CD4-positive, alpha-beta T cell (primary cell): ENCODE measurements around the gene SLC9A5. TPM values are rescaled to one million over a fixed set of nuclear protein-coding genes. Genes with fewer than 3 reads are reported as not detected.

ENCODE experiments used
- ATAC-seq: fragments of 200-7000 bp; cut with Tn5 transposase; one replicate; pipeline ENCODE4 v1.10.0; 2022; ENCODE audit warnings: mild to moderate bottlenecking; ENCODE audit not compliant: poor library complexity
- CTCF ChIA-PET: fragments of 350-600 bp; sonication (Branson Sonifier 250); formaldehyde crosslinking; loops from one replicate; lab custom pipeline; 2021; ENCODE audit warnings: antibody characterized with exemption, inconsistent platforms; lab: Charles Lee
- POLR2A ChIA-PET: fragments of 350-600 bp; sonication (Branson Sonifier 250); formaldehyde crosslinking; loops from one replicate; lab custom pipeline; 2021; ENCODE audit warnings: antibody characterized with exemption, inconsistent platforms; lab: Charles Lee
- DNase-seq, 14 experiments: peaks; one replicate each; pipeline ENCODE4 v3.0.0-alpha.2; 2013 to 2020; ENCODE audit warnings: mixed read lengths in 2 of 14
- H3K27ac ChIP-seq, 2 donors: one replicate each; pipeline versions ENCODE4 v1.5.1 to v1.7.0; 2013; ENCODE audit warnings: low read length in 2 of 2, low read depth in 1 of 2, mild to moderate bottlenecking in 1 of 2
- H3K27me3 ChIP-seq, 2 experiments: 1 replicate in 1 of 2; 2 replicates in 1 of 2; pipeline versions ENCODE4 v1.6.1 to v1.7.0; 2013; ENCODE audit warnings: low read length in 2 of 2, control low read depth in 1 of 2, mild to moderate bottlenecking in 1 of 2, moderate library complexity in 1 of 2; ENCODE audit not compliant: insufficient read depth in 2 of 2, control insufficient read depth in 1 of 2
- H3K36me3 ChIP-seq: one replicate; pipeline ENCODE4 v1.6.1; 2013; ENCODE audit warnings: low read length, control low read depth; ENCODE audit not compliant: insufficient read depth
- H3K4me1 ChIP-seq: one replicate; pipeline ENCODE4 v1.6.1; 2013; ENCODE audit warnings: low read length, control low read depth; ENCODE audit not compliant: insufficient read depth
- H3K4me3 ChIP-seq: one replicate; pipeline ENCODE4 v1.5.1; 2013; ENCODE audit warnings: mild to moderate bottlenecking, low read length, moderate library complexity
- H3K9me3 ChIP-seq, 2 experiments: 1 replicate in 1 of 2; 2 replicates in 1 of 2; pipeline versions ENCODE4 v1.6.1 to v1.7.0; 2013; ENCODE audit warnings: low read length in 2 of 2, mild to moderate bottlenecking in 2 of 2, control low read depth in 1 of 2, moderate library complexity in 1 of 2; ENCODE audit not compliant: control insufficient read depth in 1 of 2, insufficient read depth in 1 of 2
- H3K27ac Mint-ChIP-seq: one replicate; pipeline ENCODE4 v1.8.0; 2020; ENCODE audit warnings: mixed read lengths
- H3K27me3 Mint-ChIP-seq: one replicate; pipeline ENCODE4 v1.8.0; 2021; ENCODE audit warnings: mixed read lengths
- H3K36me3 Mint-ChIP-seq: one replicate; pipeline ENCODE4 v1.8.0; 2021; ENCODE audit warnings: low read depth, mixed read lengths
- H3K4me1 Mint-ChIP-seq: one replicate; pipeline ENCODE4 v1.8.0; 2021; ENCODE audit warnings: low read depth, mixed read lengths
- H3K4me3 Mint-ChIP-seq: one replicate; pipeline ENCODE4 v1.8.0; 2020; ENCODE audit warnings: mild to moderate bottlenecking, mixed read lengths
- H3K9me3 Mint-ChIP-seq: one replicate; pipeline ENCODE4 v1.8.0; 2020; ENCODE audit warnings: mixed read lengths
- intact Hi-C, 2 experiments: fragments of 100-400 bp; cut with DNase I in 1 of 2; cut with micrococcal nuclease in 1 of 2; formaldehyde crosslinking; loops; one replicate each; pipeline versions ENCODE4 v1.15.1 to v1.9.0; 2023 to 2025; cut with DNase I, micrococcal nuclease
- total RNA-seq, 174 experiments: library from RNA in 2 of 174; stranded (reverse) in 2 of 174; gene quantifications; one replicate each; pipeline ENCODE4 v1.2.3 and lab custom pipeline; 2021 to 2026
- TF ChIP-seq, protein P1 (sequence below): fragments of 200-600 bp; IDR thresholded peaks from one replicate; pipeline ENCODE4 v1.8.0; 2022; ENCODE audit warnings: antibody characterized with exemption, mild to moderate bottlenecking

The SLC9A5 gene
- total RNA-seq, 2 experiments from 2014 or later, result 3.1 TPM

DNA sequence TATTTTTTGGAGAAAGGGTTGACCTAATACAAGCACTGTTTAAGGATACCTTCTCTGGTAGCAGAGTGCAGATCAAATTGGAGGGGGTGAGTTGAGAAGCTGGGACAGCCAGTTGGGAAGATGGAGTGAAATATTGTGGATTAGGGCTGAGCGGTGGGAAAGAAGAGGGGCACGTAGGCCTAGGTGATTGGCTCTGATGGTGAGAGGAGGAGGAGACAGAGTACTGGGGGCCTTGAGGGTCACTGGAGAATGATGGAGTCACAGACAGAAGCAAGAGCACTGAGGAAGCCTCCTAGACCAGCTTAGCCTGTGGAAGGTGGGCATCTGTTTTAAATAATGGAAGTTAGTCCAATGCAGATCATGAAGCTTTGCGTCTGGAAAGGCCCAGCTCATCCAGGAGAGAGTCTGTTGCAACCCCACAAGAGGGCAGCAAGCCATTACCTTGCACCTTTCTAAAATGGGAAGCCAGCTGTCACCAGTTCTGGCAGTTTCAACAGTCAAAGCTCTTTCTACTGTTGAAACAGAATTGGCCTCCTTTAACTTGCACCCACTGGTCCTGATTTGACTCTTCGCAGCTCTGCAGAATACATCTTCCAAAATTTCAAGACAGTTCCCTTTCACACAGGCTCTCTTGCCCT, 11.8 kb downstream of the SLC9A5 start:
- Histone ChIP-seq H3K36me3 (no peaks in the 10 kb centered on the region), H3K9me3 (no peaks in the 10 kb centered on the region), H3K27me3 (peaks cover 6 to 12% of the 10 kb centered on the region in 2 experiments), H3K27ac (no peak overlapping the region), H3K4me1 (no peaks in the 10 kb centered on the region), H3K4me3 (no peak overlapping the region)
- no peak overlapping the region for H3K4me3 Mint-ChIP-seq
- H3K27me3 Mint-ChIP-seq, result peaks cover 12% of the 10 kb centered on the region
- TF ChIP-seq, protein P1, sequence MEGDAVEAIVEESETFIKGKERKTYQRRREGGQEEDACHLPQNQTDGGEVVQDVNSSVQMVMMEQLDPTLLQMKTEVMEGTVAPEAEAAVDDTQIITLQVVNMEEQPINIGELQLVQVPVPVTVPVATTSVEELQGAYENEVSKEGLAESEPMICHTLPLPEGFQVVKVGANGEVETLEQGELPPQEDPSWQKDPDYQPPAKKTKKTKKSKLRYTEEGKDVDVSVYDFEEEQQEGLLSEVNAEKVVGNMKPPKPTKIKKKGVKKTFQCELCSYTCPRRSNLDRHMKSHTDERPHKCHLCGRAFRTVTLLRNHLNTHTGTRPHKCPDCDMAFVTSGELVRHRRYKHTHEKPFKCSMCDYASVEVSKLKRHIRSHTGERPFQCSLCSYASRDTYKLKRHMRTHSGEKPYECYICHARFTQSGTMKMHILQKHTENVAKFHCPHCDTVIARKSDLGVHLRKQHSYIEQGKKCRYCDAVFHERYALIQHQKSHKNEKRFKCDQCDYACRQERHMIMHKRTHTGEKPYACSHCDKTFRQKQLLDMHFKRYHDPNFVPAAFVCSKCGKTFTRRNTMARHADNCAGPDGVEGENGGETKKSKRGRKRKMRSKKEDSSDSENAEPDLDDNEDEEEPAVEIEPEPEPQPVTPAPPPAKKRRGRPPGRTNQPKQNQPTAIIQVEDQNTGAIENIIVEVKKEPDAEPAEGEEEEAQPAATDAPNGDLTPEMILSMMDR, result peak; percentile 10
- DNase-seq (peak in 4 of 14 experiments; percentile 24 to 47 (median 32)), ATAC-seq (no peak)
- intact Hi-C loops, result loop anchor here (5.0 to 10.0 kb wide), 3 partner anchors 134 to 204 kb away; partner anchors contain the start of gene TPPP3 (in 1 of the 2)
- ChIA-PET POLR2A (interaction anchor here (0.9 kb wide), 1 partner anchor 12 kb away, joined by 3 read pairs; the partner anchor contains the start of gene SLC9A5), CTCF (interaction anchor here (0.6 to 1.1 kb wide), 2 partner anchors 16 to 316 kb away, joined by 3 to 5 read pairs; no protein-coding TSS in a partner anchor)
- H3K27ac Mint-ChIP-seq, result no peak overlapping the region
- H3K9me3 Mint-ChIP-seq, result no peaks in the 10 kb centered on the region
- H3K36me3 Mint-ChIP-seq, result no peaks in the 10 kb centered on the region
- H3K4me1 Mint-ChIP-seq, result no peaks in the 10 kb centered on the region

DNA sequence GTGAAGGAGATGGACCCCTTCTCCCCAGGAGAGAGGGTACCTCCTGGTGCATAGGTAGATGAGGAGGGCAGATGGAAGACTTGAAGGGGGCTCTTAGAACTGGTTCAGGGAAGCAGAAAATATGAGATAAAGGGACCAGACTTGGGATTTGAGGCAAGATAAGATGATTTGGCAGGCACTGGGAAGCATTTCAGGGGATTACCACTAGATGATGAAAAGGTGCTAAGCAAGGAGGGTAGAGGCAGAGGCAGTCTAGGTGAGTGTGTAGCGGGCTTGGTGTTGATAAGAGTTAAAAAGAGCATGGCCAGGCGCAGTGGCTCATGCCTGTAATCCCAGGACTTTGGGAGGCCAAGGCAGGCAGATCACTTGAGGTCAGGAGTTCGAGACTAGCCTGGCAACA, 14.4 kb downstream of the SLC9A5 start:
- Mint-ChIP-seq H3K9me3 (no peaks in the 10 kb centered on the region), H3K27ac (no peak overlapping the region), H3K4me1 (no peaks in the 10 kb centered on the region), H3K27me3 (peaks cover 4% of the 10 kb centered on the region), H3K4me3 (no peak overlapping the region), H3K36me3 (no peaks in the 10 kb centered on the region)
- Histone ChIP-seq H3K27me3 (peaks cover 0 to 12% of the 10 kb centered on the region in 2 experiments), H3K9me3 (no peaks in the 10 kb centered on the region), H3K27ac (no peak overlapping the region), H3K4me3 (no peak overlapping the region), H3K36me3 (no peaks in the 10 kb centered on the region), H3K4me1 (no peaks in the 10 kb centered on the region)
- ATAC-seq (no peak), DNase-seq (no peak)
- TF ChIP-seq, protein P1, result no peak
- ChIA-PET POLR2A (no interaction called here), CTCF (no interaction called here)
- intact Hi-C loops, result loop anchor here (5.0 to 10.0 kb wide), 3 partner anchors 132 to 202 kb away; partner anchors contain the start of gene TPPP3 (in 1 of the 2)

DNA sequence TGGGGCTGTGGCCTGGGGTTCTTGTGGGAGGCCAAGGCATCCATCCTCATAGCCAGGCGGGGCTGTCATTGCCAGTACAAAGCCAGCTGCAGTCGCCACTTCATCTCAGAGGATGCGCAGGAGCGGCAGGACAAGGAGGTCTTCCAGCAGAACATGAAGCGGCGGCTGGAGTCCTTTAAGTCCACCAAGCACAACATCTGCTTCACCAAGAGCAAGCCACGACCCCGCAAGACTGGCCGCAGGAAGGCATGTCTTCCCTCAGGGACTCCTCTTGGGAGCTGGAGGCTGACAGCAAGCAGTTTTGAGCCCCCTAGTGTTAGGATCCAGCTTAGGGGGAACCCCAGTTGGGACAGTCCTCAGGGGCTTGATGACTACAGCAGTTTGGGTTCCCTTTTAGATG, 15.5 kb downstream of the SLC9A5 start:
- Mint-ChIP-seq H3K4me3 (no peak overlapping the region), H3K27me3 (peaks cover 4% of the 10 kb centered on the region), H3K36me3 (no peaks in the 10 kb centered on the region), H3K4me1 (no peaks in the 10 kb centered on the region), H3K27ac (no peak overlapping the region), H3K9me3 (no peaks in the 10 kb centered on the region)
- Histone ChIP-seq H3K36me3 (no peaks in the 10 kb centered on the region), H3K4me3 (no peak overlapping the region), H3K4me1 (no peaks in the 10 kb centered on the region), H3K27me3 (peaks cover 0 to 12% of the 10 kb centered on the region in 2 experiments), H3K9me3 (no peaks in the 10 kb centered on the region), H3K27ac (no peak overlapping the region)
- intact Hi-C loops, result loop anchor here (5.0 to 10.0 kb wide), 3 partner anchors 131 to 201 kb away; partner anchors contain the start of gene TPPP3 (in 1 of the 2)
- TF ChIP-seq, protein P1, result no peak
- CTCF ChIA-PET, result no interaction called here
- ATAC-seq (no peak), DNase-seq (peak in 1 of 14 experiments; percentile 14)
- POLR2A ChIA-PET, result no interaction called here
